CD14-positive monocyte (primary cell): ENCODE results near the gene FAM53B. TPM values are rescaled to one million over a fixed set of nuclear protein-coding genes. Genes with fewer than 3 reads are reported as not detected.

Experiments
- DNase-seq, 3 donors: peaks; one replicate each; pipeline ENCODE4 v3.0.0-alpha.2; 2011 to 2022
- H2AFZ ChIP-seq: 2 replicates; pipeline ENCODE4 v1.6.0; 2012; ENCODE audit warnings: mild to moderate bottlenecking, low read depth, low read length, inconsistent platforms; ENCODE audit not compliant: insufficient read depth, poor library complexity, severe bottlenecking
- H3K27ac ChIP-seq, 2 donors: 1 replicate in 1 of 2; 2 replicates in 1 of 2; pipeline ENCODE4 v1.5.1; 2012 to 2013; ENCODE audit warnings: low read length in 2 of 2, control low read depth in 1 of 2, inconsistent platforms in 1 of 2, low read depth in 1 of 2, mild to moderate bottlenecking in 1 of 2
- H3K27me3 ChIP-seq, 2 donors: one replicate each; pipeline versions ENCODE4 v1.6.0 to v1.6.1; 2011 to 2013; ENCODE audit warnings: low read length in 2 of 2; ENCODE audit not compliant: control insufficient read depth in 2 of 2, insufficient read depth in 2 of 2
- H3K36me3 ChIP-seq, 2 donors: replicated peaks in 1 of 2; 1 replicate in 1 of 2; 2 replicates in 1 of 2; pipeline versions ENCODE4 v1.5.1 to v1.6.1; 2012 to 2013; ENCODE audit warnings: low read length in 2 of 2, control low read depth in 1 of 2, inconsistent platforms in 1 of 2, mild to moderate bottlenecking in 1 of 2; ENCODE audit not compliant: insufficient read depth in 2 of 2, control insufficient read depth in 1 of 2
- H3K4me1 ChIP-seq, 2 donors: 1 replicate in 1 of 2; 2 replicates in 1 of 2; pipeline versions ENCODE4 v1.5.1 to v1.6.1; 2012 to 2013; ENCODE audit warnings: low read length in 2 of 2, control low read depth in 1 of 2, inconsistent platforms in 1 of 2, mild to moderate bottlenecking in 1 of 2, moderate library complexity in 1 of 2; ENCODE audit not compliant: insufficient read depth in 2 of 2, control insufficient read depth in 1 of 2
- H3K4me2 ChIP-seq: replicated peaks from 2 replicates; pipeline ENCODE3; 2012; ENCODE audit warnings: low read length, moderate library complexity, mild to moderate bottlenecking; ENCODE audit not compliant: poor library complexity, severe bottlenecking; ENCODE audit errors: extremely low read depth
- H3K4me3 ChIP-seq, 3 experiments: fragments of 200-600 bp in 1 of 3; sonication (generic) in 1 of 3; replicated peaks in 1 of 3; 1 replicate in 2 of 3; 2 replicates in 1 of 3; pipeline ENCODE4 v1.5.1; 2011 to 2013; ENCODE audit warnings: low read length in 3 of 3, mild to moderate bottlenecking in 3 of 3, control low read depth in 2 of 3, low read depth in 2 of 3, inconsistent platforms in 1 of 3, moderate library complexity in 1 of 3
- H3K79me2 ChIP-seq: 2 replicates; pipeline ENCODE4 v1.6.0; 2012; ENCODE audit warnings: mild to moderate bottlenecking, control low read depth, inconsistent platforms, low read length, moderate library complexity; ENCODE audit not compliant: insufficient read depth
- H3K9ac ChIP-seq: 2 replicates; pipeline ENCODE4 v1.6.0; 2017; ENCODE audit warnings: low read length, mild to moderate bottlenecking; ENCODE audit not compliant: insufficient read depth, poor library complexity, severe bottlenecking
- H3K9me3 ChIP-seq, 2 donors: replicated peaks in 1 of 2; 1 replicate in 1 of 2; 2 replicates in 1 of 2; pipeline versions ENCODE4 v1.5.1 to v1.6.1; 2012 to 2013; ENCODE audit warnings: low read length in 2 of 2, control low read depth in 1 of 2; ENCODE audit not compliant: control insufficient read depth in 1 of 2, insufficient read depth in 1 of 2
- H4K20me1 ChIP-seq: 2 replicates; pipeline ENCODE4 v1.6.0; 2012; ENCODE audit warnings: mild to moderate bottlenecking, low read length, control low read depth, moderate library complexity; ENCODE audit not compliant: insufficient read depth
- H3K27ac Mint-ChIP-seq, 7 donors: one replicate each; pipeline ENCODE4 v1.8.0; 2020; ENCODE audit warnings: mild to moderate bottlenecking in 7 of 7, mixed read lengths in 7 of 7, moderate library complexity in 6 of 7, inconsistent platforms in 2 of 7
- H3K27me3 Mint-ChIP-seq, 3 donors: one replicate each; pipeline ENCODE4 v1.8.0; 2021 to 2022; ENCODE audit warnings: low read depth in 3 of 3, mild to moderate bottlenecking in 3 of 3, mixed read lengths in 3 of 3, moderate library complexity in 3 of 3, inconsistent platforms in 1 of 3
- H3K36me3 Mint-ChIP-seq, 2 donors: one replicate each; pipeline ENCODE4 v1.8.0; 2020; ENCODE audit warnings: mixed read lengths in 2 of 2, inconsistent platforms in 1 of 2, mild to moderate bottlenecking in 1 of 2
- H3K4me1 Mint-ChIP-seq: one replicate; pipeline ENCODE4 v1.8.0; 2020; ENCODE audit warnings: mild to moderate bottlenecking, mixed read lengths
- H3K4me3 Mint-ChIP-seq, 2 donors: one replicate each; pipeline ENCODE4 v1.8.0; 2020; ENCODE audit warnings: mild to moderate bottlenecking in 2 of 2, mixed read lengths in 2 of 2, moderate library complexity in 1 of 2
- H3K9me3 Mint-ChIP-seq, 7 donors: one replicate each; pipeline ENCODE4 v1.8.0; 2020 to 2022; ENCODE audit warnings: mixed read lengths in 7 of 7, mild to moderate bottlenecking in 6 of 7, moderate library complexity in 6 of 7, inconsistent platforms in 2 of 7
- WGBS: methylation state at CpG from one replicate; pipeline ENCODE4 v1.1.5; 2013; ENCODE audit warnings: missing lambda C conversion rate; ENCODE audit not compliant: insufficient coverage; 5-methylcytosine and 5-hydroxymethylcytosine counted together
- intact Hi-C, 2 donors: fragments of 100-400 bp; cut with micrococcal nuclease; formaldehyde crosslinking; loops; one replicate each; pipeline versions ENCODE4 v1.15.0 to v1.15.1; 2023
- polyA plus RNA-seq, 3 donors: library from polyadenylated mRNA; depleted of rRNA in 1 of 3; unstranded in 2 of 3; stranded (reverse) in 1 of 3; fragments of 300-500 nt in 2 of 3; fragments of >200 nt in 1 of 3; fragmentation: Illumina TruSeq in 2 of 3; gene quantifications; 1 replicate in 2 of 3; 2 replicates in 1 of 3; pipeline ENCODE4 v1.2.3, GENCODE V29; 2012 to 2021
- TF ChIP-seq, protein P1 (sequence below): fragments of 200-600 bp; IDR thresholded peaks from one replicate; pipeline ENCODE4 v1.8.0; 2022; ENCODE audit warnings: antibody characterized with exemption, mild to moderate bottlenecking

The FAM53B gene
- polyA plus RNA-seq, 3 donors, result 5.8 to 23.3 (median 12.6) TPM

DNA sequence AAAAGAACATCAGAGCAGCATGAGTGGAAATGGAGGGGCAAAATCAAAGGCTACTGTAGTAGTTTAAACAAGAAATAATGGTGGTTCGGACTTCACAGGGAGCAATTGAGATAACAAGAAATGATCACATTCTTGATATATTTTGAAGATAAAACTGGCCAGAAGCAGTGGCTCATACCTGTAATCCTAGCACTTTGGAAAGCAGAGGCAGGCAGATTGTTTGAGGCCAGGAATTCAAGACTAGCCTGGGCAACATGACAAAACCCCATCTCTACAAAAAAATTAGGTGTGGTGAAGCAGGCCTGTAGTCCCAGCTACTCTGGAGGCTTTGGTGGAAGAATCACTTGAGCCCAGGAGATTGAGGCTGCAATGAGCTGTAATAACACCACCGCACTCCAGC, 24.6 kb upstream of the FAM53B start:
- Mint-ChIP-seq H3K4me3 (no peak overlapping the region), H3K27me3 (peaks cover 0 to 3% (median 0%) of the 10 kb centered on the region in 3 donors), H3K9me3 (peaks cover 0 to 2% (median 0%) of the 10 kb centered on the region in 7 donors), H3K4me1 (no peaks in the 10 kb centered on the region), H3K36me3 (peaks cover 56 to 76% of the 10 kb centered on the region in 2 donors), H3K27ac (peak overlapping the region in 2 of 7 donors; percentile 37 to 70)
- Histone ChIP-seq H3K9me3 (no peaks in the 10 kb centered on the region), H3K36me3 (peaks cover 47 to 81% of the 10 kb centered on the region in 2 donors), H3K4me2 (no peak overlapping the region), H3K79me2 (no peaks in the 10 kb centered on the region), H3K4me1 (no peaks in the 10 kb centered on the region), H4K20me1 (no peaks in the 10 kb centered on the region), H3K27me3 (no peaks in the 10 kb centered on the region), H2AFZ (no peak overlapping the region), H3K27ac (no peak overlapping the region), H3K9ac (no peak overlapping the region), H3K4me3 (no peak overlapping the region)
- no peak for DNase-seq
- TF ChIP-seq, protein P1, sequence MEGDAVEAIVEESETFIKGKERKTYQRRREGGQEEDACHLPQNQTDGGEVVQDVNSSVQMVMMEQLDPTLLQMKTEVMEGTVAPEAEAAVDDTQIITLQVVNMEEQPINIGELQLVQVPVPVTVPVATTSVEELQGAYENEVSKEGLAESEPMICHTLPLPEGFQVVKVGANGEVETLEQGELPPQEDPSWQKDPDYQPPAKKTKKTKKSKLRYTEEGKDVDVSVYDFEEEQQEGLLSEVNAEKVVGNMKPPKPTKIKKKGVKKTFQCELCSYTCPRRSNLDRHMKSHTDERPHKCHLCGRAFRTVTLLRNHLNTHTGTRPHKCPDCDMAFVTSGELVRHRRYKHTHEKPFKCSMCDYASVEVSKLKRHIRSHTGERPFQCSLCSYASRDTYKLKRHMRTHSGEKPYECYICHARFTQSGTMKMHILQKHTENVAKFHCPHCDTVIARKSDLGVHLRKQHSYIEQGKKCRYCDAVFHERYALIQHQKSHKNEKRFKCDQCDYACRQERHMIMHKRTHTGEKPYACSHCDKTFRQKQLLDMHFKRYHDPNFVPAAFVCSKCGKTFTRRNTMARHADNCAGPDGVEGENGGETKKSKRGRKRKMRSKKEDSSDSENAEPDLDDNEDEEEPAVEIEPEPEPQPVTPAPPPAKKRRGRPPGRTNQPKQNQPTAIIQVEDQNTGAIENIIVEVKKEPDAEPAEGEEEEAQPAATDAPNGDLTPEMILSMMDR, result no peak
- WGBS, result no CpG with 5 or more reads among the region's 2 CpGs
- intact Hi-C loops, result no loop called here

DNA sequence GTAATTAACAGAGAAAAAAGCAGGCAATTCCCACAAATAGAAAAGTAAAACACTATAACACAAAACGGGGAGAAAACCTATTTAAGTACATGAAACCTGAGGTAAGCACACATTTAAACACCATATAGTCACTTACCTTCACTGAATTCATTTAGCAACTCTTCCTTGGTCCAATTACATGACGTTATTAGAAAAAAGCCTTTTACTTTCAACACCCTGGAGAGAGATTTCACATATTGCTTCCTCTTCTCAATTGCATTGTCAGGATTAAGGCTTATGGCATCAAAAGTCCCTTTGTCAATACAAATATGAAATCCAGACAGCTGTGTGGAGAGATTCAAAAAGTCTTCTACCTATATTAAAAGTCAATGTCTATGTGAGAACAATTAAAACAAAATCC, 21.1 kb upstream of the FAM53B start:
- H3K27me3 Mint-ChIP-seq, result peaks cover 0 to 3% (median 0%) of the 10 kb centered on the region in 3 donors
- no peak for DNase-seq
- H3K36me3 Mint-ChIP-seq, result peaks cover 52 to 70% of the 10 kb centered on the region in 2 donors

More for the DNA sequence above, 21.1 kb upstream of the FAM53B start:
- Mint-ChIP-seq H3K27ac (no peak overlapping the region), H3K4me1 (no peaks in the 10 kb centered on the region), H3K4me3 (no peak overlapping the region), H3K9me3 (peaks cover 0 to 2% (median 0%) of the 10 kb centered on the region in 7 donors)
- H3K36me3 ChIP-seq, result peaks cover 61 to 78% of the 10 kb centered on the region in 2 donors
- H3K27ac ChIP-seq, result no peak overlapping the region
- TF ChIP-seq, protein P1, result no peak
- H4K20me1 ChIP-seq, result no peaks in the 10 kb centered on the region
- no peak overlapping the region for H3K4me2 ChIP-seq
- no peaks in the 10 kb centered on the region for H3K4me1 ChIP-seq
- no peak overlapping the region for H2AFZ ChIP-seq
- H3K9ac ChIP-seq, result no peak overlapping the region
- no peaks in the 10 kb centered on the region for H3K79me2 ChIP-seq
- H3K27me3 ChIP-seq, result no peaks in the 10 kb centered on the region
- H3K9me3 ChIP-seq, result no peaks in the 10 kb centered on the region
- WGBS, result 40% methylated on average over 1 of the region's 2 CpGs
- intact Hi-C loops, result no loop called here
- H3K4me3 ChIP-seq, result no peak overlapping the region
